B cell (primary cell): Measurements from ENCODE around the gene MMP14. TPM values are rescaled to one million over a fixed set of nuclear protein-coding genes. Genes with fewer than 3 reads are reported as not detected.

Source experiments
- ATAC-seq: fragments of 200-7000 bp; cut with Tn5 transposase; one replicate; pipeline ENCODE4 v1.10.0; 2021; ENCODE audit warnings: low read depth, mild to moderate bottlenecking, moderate number of reproducible peaks, moderate library complexity
- CTCF ChIA-PET: fragments of 350-600 bp; sonication (Branson Sonifier 250); formaldehyde crosslinking; loops from one replicate; lab custom pipeline; 2021; ENCODE audit warnings: antibody characterized with exemption, inconsistent platforms; lab: Charles Lee
- POLR2A ChIA-PET: fragments of 350-600 bp; sonication (Branson Sonifier 250); formaldehyde crosslinking; loops from one replicate; lab custom pipeline; 2021; ENCODE audit warnings: antibody characterized with exemption; lab: Charles Lee
- DNase-seq: peaks from one replicate; pipeline ENCODE4 v3.0.0; 2013
- H2AFZ ChIP-seq: 2 replicates; pipeline ENCODE4 v1.6.1; 2012; ENCODE audit warnings: mild to moderate bottlenecking, low read depth, low read length; ENCODE audit not compliant: insufficient read depth, poor library complexity, severe bottlenecking
- H3K27ac ChIP-seq, 2 donors: 1 replicate in 1 of 2; 2 replicates in 1 of 2; pipeline ENCODE4 v1.5.1; 2012 to 2013; ENCODE audit warnings: low read length in 2 of 2, mild to moderate bottlenecking in 2 of 2, moderate library complexity in 1 of 2
- H3K27me3 ChIP-seq, 4 experiments: fragments of 200-600 bp in 1 of 4; sonication (generic) in 1 of 4; replicated peaks in 1 of 4; 1 replicate in 2 of 4; 2 replicates in 2 of 4; pipeline versions ENCODE4 v1.6.1 to v1.7.0; 2013 to 2016; ENCODE audit warnings: low read length in 3 of 4, mild to moderate bottlenecking in 2 of 4, mixed read lengths in 1 of 4, moderate library complexity in 1 of 4; ENCODE audit not compliant: insufficient read depth in 4 of 4, control insufficient read depth in 3 of 4; ENCODE audit errors: control extremely low read depth in 1 of 4
- H3K36me3 ChIP-seq, 2 experiments: replicated peaks in 1 of 2; 1 replicate in 1 of 2; 2 replicates in 1 of 2; pipeline versions ENCODE4 v1.6.1 to v1.7.1; 2013; ENCODE audit warnings: low read length in 1 of 2; ENCODE audit not compliant: insufficient read depth in 2 of 2, control insufficient read depth in 1 of 2; ENCODE audit errors: control extremely low read depth in 1 of 2, extremely low read depth in 1 of 2
- H3K4me1 ChIP-seq, 2 donors: fragments of 200-600 bp in 1 of 2; sonication (generic) in 1 of 2; 1 replicate in 1 of 2; 2 replicates in 1 of 2; pipeline versions ENCODE4 v1.5.1 to v1.6.1; 2013 to 2017; ENCODE audit warnings: low read length in 2 of 2; ENCODE audit not compliant: control insufficient read depth in 2 of 2, insufficient read depth in 2 of 2
- H3K4me2 ChIP-seq: replicated peaks from 2 replicates; pipeline ENCODE3; 2012; ENCODE audit warnings: mild to moderate bottlenecking, low read depth, low read length; ENCODE audit not compliant: poor library complexity, severe bottlenecking
- H3K4me3 ChIP-seq, 5 experiments: fragments of 200-600 bp in 1 of 5; sonication (generic) in 1 of 5; 1 replicate in 3 of 5; 2 replicates in 2 of 5; pipeline versions ENCODE4 v1.5.1 to v1.7.0; 2011 to 2016; ENCODE audit warnings: low read length in 4 of 5, mild to moderate bottlenecking in 4 of 5, low read depth in 2 of 5, control low read depth in 1 of 5, moderate library complexity in 1 of 5; ENCODE audit not compliant: insufficient read depth in 1 of 5; ENCODE audit errors: control extremely low read depth in 1 of 5, extremely low read depth in 1 of 5
- H3K79me2 ChIP-seq: fragments of 200-600 bp; sonication (generic); one replicate; pipeline ENCODE4 v1.6.0; 2016; ENCODE audit warnings: low read length; ENCODE audit not compliant: control insufficient read depth, insufficient read depth
- H3K9ac ChIP-seq: fragments of 200-600 bp; sonication (generic); 2 replicates; pipeline ENCODE4 v1.6.1; 2017; ENCODE audit warnings: mild to moderate bottlenecking, low read length, moderate library complexity
- H3K9me3 ChIP-seq, 3 donors: one replicate each; pipeline versions ENCODE4 v1.6.1 to v1.7.1; 2013; ENCODE audit warnings: low read length in 2 of 3; ENCODE audit not compliant: control insufficient read depth in 2 of 3, insufficient read depth in 1 of 3; ENCODE audit errors: control extremely low read depth in 1 of 3
- H4K20me1 ChIP-seq: 2 replicates; pipeline ENCODE4 v1.6.0; 2012; ENCODE audit warnings: mild to moderate bottlenecking, low read length; ENCODE audit not compliant: insufficient read depth, control insufficient read depth, poor library complexity, severe bottlenecking
- H3K27ac Mint-ChIP-seq: one replicate; pipeline ENCODE4 v1.8.0; 2021; ENCODE audit warnings: mixed read lengths
- H3K27me3 Mint-ChIP-seq: one replicate; pipeline ENCODE4 v1.8.0; 2021; ENCODE audit warnings: mixed read lengths
- H3K4me1 Mint-ChIP-seq: one replicate; pipeline ENCODE4 v1.8.0; 2021; ENCODE audit warnings: mixed read lengths
- H3K4me3 Mint-ChIP-seq: one replicate; pipeline ENCODE4 v1.8.0; 2021; ENCODE audit warnings: mixed read lengths
- H3K9me3 Mint-ChIP-seq: one replicate; pipeline ENCODE4 v1.8.0; 2022; ENCODE audit warnings: mixed read lengths; ENCODE audit not compliant: insufficient read depth
- CTCF ChIP-seq: fragments of 200-600 bp; IDR thresholded peaks from one replicate; pipeline ENCODE4 v1.8.0; 2022; ENCODE audit warnings: antibody characterized with exemption, mild to moderate bottlenecking
- EZH2 ChIP-seq: IDR thresholded peaks from 2 replicates; pipeline ENCODE4 v1.6.1; 2012; ENCODE audit warnings: borderline replicate concordance, low read depth, mild to moderate bottlenecking, moderate library complexity, low read length; ENCODE audit not compliant: insufficient read depth, poor library complexity, severe bottlenecking
- WGBS: methylation state at CpG from one replicate; pipeline ENCODE4 v1.1.5; 2013; ENCODE audit warnings: missing lambda C conversion rate; ENCODE audit not compliant: insufficient coverage; 5-methylcytosine and 5-hydroxymethylcytosine counted together
- intact Hi-C: fragments of 100-400 bp; cut with micrococcal nuclease; formaldehyde crosslinking; loops from one replicate; pipeline ENCODE4 v1.10.0; 2022
- polyA plus RNA-seq: library from polyadenylated mRNA; depleted of rRNA; stranded (reverse); fragments of >200 nt; gene quantifications from 2 replicates; pipeline ENCODE4 v1.2.3, GENCODE V29; 2012
- total RNA-seq, 2 donors: library from RNA; stranded (reverse); fragments of 120-200 nt in 1 of 2; gene quantifications; 1 replicate in 1 of 2; 2 replicates in 1 of 2; pipeline versions ENCODE4 v1.2.3 to v1.2.4, GENCODE V29; 2013 to 2022

MMP14 gene
- total and polyA plus RNA-seq, 2 donors (not counting 1 experiment from before 2014, with no cell fraction given), result 1.0 to 3.5 TPM

GRCh38 chr14:22861651-22862050 lies 25.3 kb downstream of the MMP14 start:
- no peak overlapping the region for H3K4me3 ChIP-seq
- peaks cover 0 to 5% (median 2%) of the 10 kb centered on the region in 3 donors for H3K9me3 ChIP-seq
- H3K4me1 ChIP-seq, result no peaks in the 10 kb centered on the region
- peaks cover 6% of the 10 kb centered on the region for H3K79me2 ChIP-seq
- no peak overlapping the region for H3K4me2 ChIP-seq
- H3K27me3 ChIP-seq, result peaks cover 0 to 3% (median 0%) of the 10 kb centered on the region in 4 experiments
- TF ChIP-seq EZH2 (no peak), CTCF (no peak)
- POLR2A ChIA-PET, result interaction anchor here (0.6 kb wide), 1 partner anchor 1587 kb away, joined by 5 read pairs; no protein-coding TSS in a partner anchor
- no peaks in the 10 kb centered on the region for H3K36me3 ChIP-seq
- no peaks in the 10 kb centered on the region for H4K20me1 ChIP-seq
- peaks cover 3% of the 10 kb centered on the region for H3K4me1 Mint-ChIP-seq
- no peak overlapping the region for H3K27ac Mint-ChIP-seq
- intact Hi-C loops, result no loop called here
- H2AFZ ChIP-seq, result no peak overlapping the region
- no peak overlapping the region for H3K4me3 Mint-ChIP-seq
- H3K9me3 Mint-ChIP-seq, result no peaks in the 10 kb centered on the region
- ATAC-seq (no peak), DNase-seq (no peak)
- CTCF ChIA-PET, result interaction anchor here (0.8 to 4.1 kb wide), 8 partner anchors 8 to 291 kb away, joined by 3 to 17 read pairs (median 6); partner anchors contain the start of gene LRP10
- no peaks in the 10 kb centered on the region for H3K27me3 Mint-ChIP-seq
- H3K27ac ChIP-seq, result no peak overlapping the region
- no peak overlapping the region for H3K9ac ChIP-seq

DNA sequence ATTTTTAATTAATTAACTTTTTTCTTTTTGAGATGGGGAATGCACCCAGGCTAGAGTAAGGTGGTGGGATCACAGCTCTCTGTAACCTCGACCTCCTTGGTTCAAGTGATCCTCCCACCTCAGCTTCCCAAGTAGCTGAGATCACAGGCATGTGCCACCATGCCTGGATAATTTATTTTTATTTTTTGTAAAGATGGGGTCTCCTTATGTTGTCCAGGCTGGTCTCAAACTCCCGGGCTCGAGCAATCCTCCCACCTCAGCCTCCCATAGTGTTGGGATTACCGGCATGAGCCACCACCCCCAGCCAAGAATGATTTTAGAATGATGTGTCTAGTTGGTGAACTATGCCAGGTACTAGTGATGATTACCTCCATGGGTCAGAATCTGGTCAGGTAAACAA lies 28.6 kb downstream of the MMP14 start:
- H3K4me3 ChIP-seq, result no peak overlapping the region
- POLR2A ChIA-PET, result no interaction called here
- Mint-ChIP-seq H3K4me1 (no peaks in the 10 kb centered on the region), H3K9me3 (no peaks in the 10 kb centered on the region), H3K4me3 (no peak overlapping the region), H3K27ac (no peak overlapping the region), H3K27me3 (no peaks in the 10 kb centered on the region)
- peaks cover 7% of the 10 kb centered on the region for H3K79me2 ChIP-seq
- no peak overlapping the region for H3K4me2 ChIP-seq
- no peaks in the 10 kb centered on the region for H3K9me3 ChIP-seq
- DNase-seq, result no peak
- H4K20me1 ChIP-seq, result no peaks in the 10 kb centered on the region
- H3K36me3 ChIP-seq, result no peaks in the 10 kb centered on the region
- no peak overlapping the region for H2AFZ ChIP-seq
- no peak for ATAC-seq
- peaks cover 0 to 5% of the 10 kb centered on the region in 2 donors for H3K4me1 ChIP-seq
- H3K27ac ChIP-seq, result no peak overlapping the region
- H3K9ac ChIP-seq, result no peak overlapping the region
- intact Hi-C loops, result no loop called here
- no CpG with 5 or more reads among the region's 4 CpGs for WGBS
- no peak for TF ChIP-seq CTCF
- TF ChIP-seq EZH2, result no peak
- CTCF ChIA-PET, result interaction anchor here (0.6 to 2.0 kb wide), 4 partner anchors 10 to 295 kb away, joined by 3 to 7 read pairs (median 4); no protein-coding TSS in a partner anchor
- peaks cover 0 to 3% (median 0%) of the 10 kb centered on the region in 4 experiments for H3K27me3 ChIP-seq
